Measurements from ENCODE around the gene CLSTN1.
A peak's percentile ranks its signal among the peaks of the same experiment; 100 is the strongest.

Gene CLSTN1

DNA sequence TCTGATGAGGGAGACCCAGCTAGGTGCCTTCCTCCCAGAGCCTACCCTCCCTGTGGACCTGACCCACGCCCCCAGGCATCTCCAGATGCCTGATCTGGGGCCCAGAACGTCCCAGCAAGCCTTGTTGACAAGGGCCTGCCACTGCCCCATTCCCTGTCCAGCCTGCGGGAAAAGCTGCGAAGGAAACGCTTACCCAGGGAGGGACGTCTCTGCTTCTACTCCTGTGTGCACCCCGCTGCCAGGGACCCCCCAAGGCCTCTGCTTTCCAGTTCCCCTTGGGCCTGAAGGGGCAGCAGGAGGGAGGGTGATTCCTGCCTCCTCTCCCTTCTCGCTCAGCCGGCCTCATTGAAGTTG is 11.6 kb upstream of the CLSTN1 start:
- in situ Hi-C loops (cut with MboI; ENCODE audit: low pct_unique_long_range_greater_than_20kb, low sequenced_read_pairs): no loop called here
- no peak for DNase-seq

DNA sequence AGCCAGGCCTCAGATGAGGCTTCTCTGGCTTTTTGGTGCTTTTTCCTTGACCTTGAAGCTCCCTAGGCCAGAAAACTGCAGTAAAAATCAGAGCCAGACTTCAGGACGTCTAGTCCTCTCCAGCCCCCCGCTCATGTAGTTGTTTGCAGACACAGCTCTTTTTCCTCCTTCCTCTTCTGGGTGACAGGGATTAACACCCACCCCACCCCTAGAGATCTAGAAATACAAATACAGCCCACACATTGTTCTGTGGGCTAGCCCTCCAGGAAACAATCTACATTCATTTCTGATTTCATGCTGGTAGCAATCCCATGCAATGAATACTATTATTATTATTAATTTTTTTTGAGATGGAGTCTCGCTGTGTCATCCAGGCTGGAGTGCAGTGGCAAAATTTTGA is 9.9 kb upstream of the CLSTN1 start:
- in situ Hi-C loops (cut with MboI; ENCODE audit: low pct_unique_long_range_greater_than_20kb, low sequenced_read_pairs): no loop called here
- no peak for DNase-seq

- in situ Hi-C loops (cut with MboI; ENCODE audit: low pct_unique_long_range_greater_than_20kb, low sequenced_read_pairs): no loop called here
- DNase-seq: peak; percentile 22
Measured at GRCh38 chr1:9827558-9828185, 3.9 kb upstream of the CLSTN1 start.

DNA sequence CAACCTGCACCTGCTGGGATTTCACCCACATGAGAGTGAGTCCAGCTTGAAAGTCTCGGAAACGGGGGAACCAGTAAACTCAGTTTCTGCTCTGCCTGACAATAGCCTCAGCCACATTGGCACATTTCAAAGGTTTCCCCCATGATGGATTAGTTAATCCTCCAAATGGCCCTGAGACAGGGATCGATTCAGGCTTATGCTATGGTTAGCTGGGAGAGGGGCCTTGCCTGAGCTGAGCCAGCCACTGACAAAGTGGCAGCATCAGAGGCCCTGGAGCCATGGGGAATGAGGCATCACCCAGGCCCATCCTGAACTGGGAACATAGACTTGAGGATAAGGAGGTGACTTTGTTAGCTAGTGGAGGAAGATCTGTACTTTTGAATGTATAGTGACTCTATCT is 2.9 kb upstream of the CLSTN1 start:
- in situ Hi-C loops (cut with MboI; ENCODE audit: low pct_unique_long_range_greater_than_20kb, low sequenced_read_pairs): no loop called here
- DNase-seq: no peak

DNA sequence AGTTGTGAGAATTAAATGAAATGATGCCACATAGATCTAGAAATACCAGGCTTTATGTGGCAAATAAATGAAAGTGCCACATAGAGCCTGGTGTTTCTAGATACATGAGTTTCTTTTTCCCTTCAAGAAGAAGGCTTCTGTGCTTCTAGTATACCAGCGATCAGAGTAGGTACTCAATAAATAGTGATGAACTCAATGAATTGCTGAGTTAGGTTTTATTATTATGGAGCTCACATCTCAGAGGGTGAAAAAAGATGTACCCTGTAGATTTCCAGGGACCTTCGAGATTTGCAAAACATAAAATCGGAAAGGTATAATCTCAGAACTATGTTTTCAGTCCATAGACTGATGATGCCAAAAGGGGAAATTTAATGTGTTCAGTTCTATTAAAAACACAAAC is 2.3 kb upstream of the CLSTN1 start:
- DNase-seq: no peak
- in situ Hi-C loops (cut with MboI; ENCODE audit: low pct_unique_long_range_greater_than_20kb, low sequenced_read_pairs): no loop called here

GRCh38 chr1:9825093-9826074 is 1.6 kb upstream of the CLSTN1 start:
- in situ Hi-C loops (cut with MboI; ENCODE audit: low pct_unique_long_range_greater_than_20kb, low sequenced_read_pairs): no loop called here
- peak; percentile 62 for DNase-seq

- no peak for DNase-seq
- in situ Hi-C loops (cut with MboI; ENCODE audit: low pct_unique_long_range_greater_than_20kb, low sequenced_read_pairs): no loop called here
Measured at GRCh38 chr1:9824702-9825089, 931 bp upstream of the CLSTN1 start.

- in situ Hi-C loops (cut with MboI; ENCODE audit: low pct_unique_long_range_greater_than_20kb, low sequenced_read_pairs): no loop called here
Measured at GRCh38 chr1:9823693-9823942, 147 bp downstream of the CLSTN1 start.

GRCh38 chr1:9822897-9823692 is 670 bp downstream of the CLSTN1 start:
- peak; percentile 37 for DNase-seq
- in situ Hi-C loops (cut with MboI; ENCODE audit: low pct_unique_long_range_greater_than_20kb, low sequenced_read_pairs): no loop called here

More at GRCh38 chr1:9823693-9823942, 147 bp downstream of the CLSTN1 start:
- DNase-seq: no peak

DNA sequence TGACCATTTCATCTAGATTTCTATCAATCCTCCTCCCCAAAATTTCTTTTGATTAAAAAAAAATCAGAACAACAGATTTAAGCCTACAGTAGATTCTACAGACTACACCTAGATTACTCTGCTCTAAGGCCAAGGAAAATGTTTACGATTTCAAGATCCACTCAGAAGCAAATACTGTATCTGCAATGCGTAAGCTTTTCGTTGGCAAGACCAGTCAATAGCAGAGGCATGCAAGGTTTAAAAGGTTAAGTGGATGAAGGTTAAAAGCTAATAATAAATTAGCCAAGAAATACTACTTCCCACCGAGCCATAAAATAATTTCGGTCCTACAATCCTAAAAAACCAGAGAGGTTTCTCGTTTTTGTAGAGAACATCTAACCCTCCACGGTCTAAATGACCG is 1.3 kb downstream of the CLSTN1 start:
- in situ Hi-C loops (cut with MboI; ENCODE audit: low pct_unique_long_range_greater_than_20kb, low sequenced_read_pairs): no loop called here
- no peak for DNase-seq

DNA sequence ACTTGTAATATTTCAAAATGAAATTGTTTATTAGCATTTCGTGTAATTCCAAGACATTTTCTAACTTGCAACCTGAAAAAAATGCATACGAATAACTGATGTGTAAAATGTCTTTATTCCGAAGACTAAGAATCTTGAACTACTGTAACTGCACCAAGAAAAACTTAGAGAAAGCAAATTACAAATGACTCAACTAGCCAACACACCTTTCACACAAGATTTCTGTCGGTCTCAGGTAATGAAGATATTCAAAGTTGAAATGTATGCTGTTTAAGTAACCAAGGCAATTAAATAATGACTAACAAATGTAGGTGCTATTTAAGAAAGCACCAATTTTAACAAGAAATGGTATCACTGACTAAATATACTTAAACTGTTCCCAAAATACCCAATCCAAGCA is 2.1 kb downstream of the CLSTN1 start:
- in situ Hi-C loops (cut with MboI; ENCODE audit: low pct_unique_long_range_greater_than_20kb, low sequenced_read_pairs): no loop called here
- DNase-seq: no peak

- in situ Hi-C loops (cut with MboI; ENCODE audit: low pct_unique_long_range_greater_than_20kb, low sequenced_read_pairs): no loop called here
- no peak for DNase-seq
Measured at GRCh38 chr1:9820521-9820920, 3.2 kb downstream of the CLSTN1 start.

- in situ Hi-C loops (cut with MboI; ENCODE audit: low pct_unique_long_range_greater_than_20kb, low sequenced_read_pairs): no loop called here
- DNase-seq: no peak
Measured at GRCh38 chr1:9817734-9818133, 6.0 kb downstream of the CLSTN1 start.

GRCh38 chr1:9816199-9816598 is 7.6 kb downstream of the CLSTN1 start:
- in situ Hi-C loops (cut with MboI; ENCODE audit: low pct_unique_long_range_greater_than_20kb, low sequenced_read_pairs): no loop called here
- no peak for DNase-seq

GRCh38 chr1:9815150-9815549 is 8.6 kb downstream of the CLSTN1 start:
- DNase-seq: no peak
- in situ Hi-C loops (cut with MboI; ENCODE audit: low pct_unique_long_range_greater_than_20kb, low sequenced_read_pairs): no loop called here

DNA sequence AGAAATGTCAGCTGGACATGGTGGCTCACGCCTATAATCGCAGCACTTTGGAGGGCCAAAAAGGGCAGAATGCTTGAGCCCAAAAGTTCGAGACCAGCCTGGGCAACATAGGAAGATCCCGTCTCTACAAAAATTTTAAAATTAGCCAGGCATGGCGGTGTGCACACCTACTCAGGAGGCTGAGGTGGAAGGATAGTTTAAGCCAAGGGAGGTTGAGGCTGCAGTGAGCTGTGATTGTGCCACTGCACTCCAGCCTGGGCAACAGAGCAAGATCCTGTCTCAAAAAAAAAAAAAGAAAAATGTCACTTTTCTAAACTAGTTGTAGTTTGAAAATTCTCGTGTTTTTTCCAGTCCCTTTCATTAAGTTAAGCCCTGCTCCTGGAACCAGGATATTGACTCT is 9.1 kb downstream of the CLSTN1 start:
- in situ Hi-C loops (cut with MboI; ENCODE audit: low pct_unique_long_range_greater_than_20kb, low sequenced_read_pairs): no loop called here
- DNase-seq: no peak

DNA sequence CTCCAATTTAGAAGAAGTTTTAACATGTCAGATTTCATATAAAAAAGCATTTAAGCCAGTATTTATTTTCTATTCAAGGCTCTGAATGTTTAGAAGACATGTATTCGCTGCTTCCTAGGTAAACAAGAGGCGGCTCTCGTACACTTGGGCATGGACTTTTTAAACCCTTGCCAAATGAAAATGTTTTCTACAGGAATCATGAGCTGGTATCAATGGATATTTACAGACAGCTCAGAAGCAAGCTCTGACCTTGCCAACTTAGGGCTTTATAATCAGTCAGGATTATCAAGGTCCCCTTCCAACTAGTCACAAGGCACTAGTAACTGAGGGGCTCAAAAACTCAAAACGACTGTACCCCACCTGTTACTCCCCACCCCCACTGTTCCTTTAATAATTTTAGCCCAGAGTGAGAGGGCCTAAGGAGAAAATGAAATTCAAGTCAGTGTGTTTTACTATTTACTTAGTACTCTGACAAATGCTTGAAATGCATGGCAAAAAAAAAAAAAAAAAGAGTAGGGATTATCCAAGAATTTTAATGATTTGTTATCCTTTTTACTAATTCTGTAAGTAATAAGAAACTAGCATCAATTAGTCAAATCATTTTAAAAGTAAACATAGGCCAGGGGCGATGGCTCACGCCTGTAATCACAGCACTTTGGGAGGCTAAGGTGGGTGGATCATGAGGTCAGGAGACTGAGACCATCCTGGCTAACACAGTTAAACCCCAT is 12.4 kb downstream of the CLSTN1 start:
- DNase-seq: no peak
- in situ Hi-C loops (cut with MboI; ENCODE audit: low pct_unique_long_range_greater_than_20kb, low sequenced_read_pairs): no loop called here

DNA sequence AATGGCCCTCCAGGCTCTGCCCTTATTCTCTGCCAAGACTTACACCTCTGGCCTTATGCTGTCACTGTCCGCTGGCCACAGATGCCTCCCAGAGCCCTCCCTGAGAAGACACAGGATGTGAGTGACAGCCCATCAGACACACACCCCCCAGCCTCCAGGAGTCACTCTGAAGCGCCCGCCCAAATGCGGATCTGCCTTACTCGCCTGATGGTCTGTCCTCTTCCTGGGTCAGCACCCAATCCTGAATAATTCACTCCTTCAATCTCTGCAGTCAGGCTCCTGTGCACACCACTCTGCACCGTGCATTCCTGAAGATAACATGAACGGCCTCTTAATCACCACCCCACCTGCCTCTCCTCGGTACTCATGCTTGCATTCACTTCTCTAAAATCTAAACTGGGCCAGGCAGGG is 14.7 kb downstream of the CLSTN1 start:
- in situ Hi-C loops (cut with MboI; ENCODE audit: low pct_unique_long_range_greater_than_20kb, low sequenced_read_pairs): no loop called here
- DNase-seq: no peak

- in situ Hi-C loops (cut with MboI; ENCODE audit: low pct_unique_long_range_greater_than_20kb, low sequenced_read_pairs): no loop called here
Measured at GRCh38 chr1:9808459-9808858, 15.3 kb downstream of the CLSTN1 start.

GRCh38 chr1:9807541-9807940 is 16.2 kb downstream of the CLSTN1 start:
- DNase-seq: no peak

More at GRCh38 chr1:9808459-9808858, 15.3 kb downstream of the CLSTN1 start:
- no peak for DNase-seq

More at GRCh38 chr1:9807541-9807940, 16.2 kb downstream of the CLSTN1 start:
- in situ Hi-C loops (cut with MboI; ENCODE audit: low pct_unique_long_range_greater_than_20kb, low sequenced_read_pairs): no loop called here

Measured in KBM-7 (cell line).